ENCODE results near the gene TEX13C.
"Not testable (repeated sequence)": the region's sequence is repeated elsewhere in the genome, so short reads cannot be mapped to it uniquely, and the experiment has no call there.

Gene TEX13C
- total RNA-seq: 0 to 0.07 (median 0) reads per million in 18 experiments

- DNase-seq: no peak
Measured at GRCh38 chrX:125319646-125320521, at the start of gene TEX13C. Gene TEX13C (plus strand): TSS chrX:125319871. CDS start chrX:125320120, 249 bp downstream.

DNA sequence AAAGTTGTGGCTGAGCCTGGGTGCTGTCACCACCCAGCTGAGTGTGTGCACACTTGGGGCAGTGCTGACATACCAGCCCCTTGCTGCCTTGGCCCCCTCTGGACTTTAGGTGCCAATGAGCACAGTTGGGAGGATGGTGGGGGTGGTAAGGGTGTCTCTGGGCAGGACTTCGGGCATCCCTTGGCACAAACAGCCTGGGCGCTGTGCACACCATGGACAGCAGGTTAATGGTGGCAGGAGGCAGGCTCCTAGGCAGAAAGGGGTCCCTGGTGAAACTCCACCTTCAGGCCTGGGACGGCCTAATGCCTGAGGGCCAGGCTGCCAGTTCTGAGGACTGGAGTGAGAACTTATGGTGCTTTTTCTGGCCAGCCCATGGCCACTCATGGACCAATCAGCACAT is 32.4 kb upstream of the TEX13C start:
- no peak for DNase-seq

GRCh38 chrX:125288343-125288742 is 31.3 kb upstream of the TEX13C start:
- DNase-seq: no peak

DNA sequence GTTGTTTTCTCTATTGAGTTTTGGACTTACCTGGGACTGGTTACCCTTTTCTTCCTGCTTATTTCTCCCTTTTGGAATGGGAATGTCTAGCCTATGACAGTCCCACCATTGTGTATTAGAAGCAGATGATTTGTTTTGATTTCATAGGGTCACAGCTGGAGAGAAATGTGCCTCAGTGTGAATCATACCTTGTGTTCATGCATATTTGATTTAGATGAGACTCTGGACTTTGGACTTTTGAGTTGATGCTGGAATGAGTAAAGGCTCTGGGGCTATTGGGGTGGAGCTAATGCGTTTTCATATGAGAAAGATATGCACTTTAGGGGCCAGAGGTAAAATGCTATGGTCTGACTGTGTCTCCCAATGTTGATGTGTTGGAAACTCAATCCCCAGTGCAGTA is 30.5 kb upstream of the TEX13C start:
- no peak for DNase-seq

DNA sequence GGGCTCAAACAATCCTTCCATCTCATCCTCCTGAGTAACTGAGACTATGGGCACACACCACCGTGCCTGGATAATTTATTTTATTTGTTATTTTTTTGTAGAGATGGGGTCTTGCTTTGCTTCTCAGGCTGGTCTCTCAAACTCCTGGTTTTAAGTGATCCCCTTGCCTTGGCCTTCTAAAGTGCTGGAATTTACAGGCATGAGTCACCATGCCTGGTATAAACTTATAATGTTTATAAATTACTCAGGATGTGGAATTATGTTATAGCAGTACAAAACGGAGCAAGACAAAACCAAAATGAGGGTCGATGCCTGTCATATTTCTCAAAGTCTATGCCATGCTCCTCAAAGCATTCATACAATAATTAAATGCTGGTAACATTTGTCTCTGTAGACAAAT is 29.8 kb upstream of the TEX13C start:
- no peak for DNase-seq

DNA sequence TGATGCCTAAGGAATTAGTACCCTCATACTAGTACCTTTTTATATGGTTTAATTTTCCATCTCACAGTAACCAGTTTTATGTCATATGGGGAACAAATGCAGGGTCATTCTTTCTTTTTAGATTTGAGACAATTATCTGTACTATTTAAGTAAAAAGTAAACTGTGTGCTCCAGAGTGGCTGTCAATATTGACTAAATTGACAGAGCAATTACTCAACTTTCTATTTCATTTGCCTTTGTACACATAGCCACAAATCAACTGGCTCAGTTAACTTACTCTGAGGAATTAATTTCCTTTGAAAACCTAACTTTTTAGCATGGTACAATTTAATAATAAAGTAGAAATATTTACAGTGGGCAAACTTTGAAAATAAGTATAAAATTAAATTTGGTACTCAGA is 28.5 kb upstream of the TEX13C start:
- no peak for DNase-seq

DNA sequence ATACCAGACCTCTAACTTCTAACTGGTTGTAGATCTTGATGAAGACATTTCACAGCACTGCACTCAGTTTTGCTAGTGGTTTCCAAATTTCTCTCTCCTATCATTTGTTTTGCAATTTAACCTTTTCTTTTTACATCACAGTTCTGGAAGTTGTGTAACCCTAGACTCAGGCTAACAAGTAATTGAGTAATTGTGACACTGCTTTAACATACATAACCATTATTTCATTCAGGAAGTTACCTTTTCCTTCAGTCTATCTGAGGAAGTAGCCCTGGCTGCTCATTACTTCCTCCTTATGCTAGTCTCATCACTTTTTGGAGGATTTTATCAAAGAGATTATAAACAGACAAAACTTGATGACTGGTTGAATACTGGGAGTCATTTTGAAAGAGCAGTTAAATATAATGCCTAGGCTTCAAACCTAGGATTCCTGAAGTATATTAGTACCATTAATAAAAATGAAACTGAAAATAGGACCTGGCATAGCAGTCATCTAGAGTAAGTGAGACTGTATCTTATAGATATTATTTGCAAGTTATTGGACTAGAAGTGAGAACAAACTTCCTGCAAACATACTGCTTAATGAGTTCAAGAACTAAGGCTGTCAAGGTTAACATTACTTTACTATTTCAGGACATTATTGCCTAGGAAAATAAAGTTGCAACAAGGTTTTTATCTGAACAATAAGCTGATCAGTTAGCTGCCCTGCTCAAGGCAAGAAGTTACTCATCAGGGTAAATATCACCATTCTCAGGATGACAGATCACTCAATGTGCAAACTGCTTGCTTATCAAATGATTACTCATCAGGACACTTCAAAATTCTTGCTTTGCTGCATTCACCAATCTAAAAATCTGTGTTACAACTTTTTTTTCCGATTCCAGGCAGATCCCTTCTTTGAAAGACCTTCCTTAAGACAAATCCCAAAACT is 25.6 kb upstream of the TEX13C start:
- DNase-seq: no peak

DNA sequence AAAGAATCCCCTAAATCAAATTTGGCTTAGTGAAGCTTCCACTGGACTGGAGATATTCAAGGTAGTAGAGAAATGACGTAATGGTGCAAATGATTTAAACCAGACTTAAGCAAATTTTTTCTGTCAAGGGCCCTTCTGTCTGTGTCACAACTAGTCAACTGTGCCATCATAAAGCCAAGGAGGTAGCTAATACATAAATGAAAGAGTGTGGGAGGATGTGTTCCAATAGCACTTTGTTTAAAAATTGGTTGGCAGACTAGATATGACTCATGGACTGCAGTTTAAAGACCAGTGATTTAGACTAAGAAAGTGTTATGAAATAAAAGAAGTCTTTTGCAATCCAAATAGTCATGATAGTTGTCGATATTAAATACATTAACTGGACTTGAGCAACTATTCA is 24.3 kb upstream of the TEX13C start:
- DNase-seq: no peak

DNA sequence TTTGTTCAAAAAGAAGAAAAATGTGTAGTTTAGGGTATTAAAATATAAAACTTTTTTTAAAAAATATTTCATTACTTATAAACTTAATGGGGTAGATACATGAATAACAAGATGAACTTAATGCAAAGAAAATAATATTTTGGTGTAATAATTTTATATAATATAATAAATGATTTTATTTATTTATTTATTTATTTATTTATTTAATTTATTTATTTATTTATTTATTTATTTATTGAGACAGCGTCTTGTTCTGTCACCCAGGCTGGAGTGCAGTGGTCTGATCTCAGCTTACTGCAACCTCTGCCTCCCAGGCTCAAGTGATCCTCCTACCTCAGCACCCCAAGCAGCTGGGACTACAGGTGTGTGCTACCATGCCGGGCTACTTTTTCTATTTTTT is 20.8 kb upstream of the TEX13C start:
- DNase-seq: no peak

- DNase-seq: no peak
Measured at GRCh38 chrX:125306335-125306866, 13.3 kb upstream of the TEX13C start.

DNA sequence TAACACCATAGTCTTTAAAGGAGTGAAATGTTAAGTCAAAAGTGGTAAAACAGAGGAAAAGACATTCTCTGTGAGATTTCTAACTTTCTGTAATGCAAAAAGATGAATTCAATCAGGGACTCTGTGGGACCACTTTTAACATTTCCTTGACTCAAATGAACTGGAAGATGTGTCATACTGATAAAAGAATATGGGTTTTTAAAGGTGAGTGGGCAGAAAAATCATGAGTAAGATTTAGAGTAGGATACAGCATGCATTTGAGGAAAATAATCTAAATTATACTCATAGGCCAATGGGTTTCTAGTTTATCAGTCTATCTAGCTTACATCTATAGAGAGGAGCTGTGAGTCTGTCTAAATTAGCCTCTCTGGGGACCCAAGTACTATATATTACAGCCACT is 11.0 kb upstream of the TEX13C start:
- DNase-seq: no peak

DNA sequence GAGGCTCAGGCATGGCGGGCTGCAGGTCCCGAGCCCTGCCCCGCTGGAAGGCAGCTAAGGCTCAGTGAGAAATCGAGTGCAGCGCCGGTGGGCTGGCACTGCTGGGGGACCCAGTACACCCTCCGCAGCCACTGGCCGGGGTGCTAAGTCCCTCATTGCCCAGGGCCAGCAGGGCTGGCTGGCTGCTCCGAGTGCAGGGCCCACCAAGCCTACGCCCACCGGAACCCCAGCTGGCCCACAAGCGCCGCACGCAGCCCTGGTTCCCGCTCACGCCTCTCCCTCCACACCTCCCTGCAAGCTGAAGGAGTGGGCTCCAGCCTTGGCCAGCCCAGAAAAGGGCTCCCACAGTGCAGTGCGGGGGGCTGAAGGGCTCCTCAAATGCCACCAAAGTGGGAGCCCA is 505 bp upstream of the TEX13C start:
- not testable (repeated sequence) for DNase-seq

GRCh38 chrX:125322431-125322830 is 2.8 kb downstream of the TEX13C start:
- DNase-seq: no peak

DNA sequence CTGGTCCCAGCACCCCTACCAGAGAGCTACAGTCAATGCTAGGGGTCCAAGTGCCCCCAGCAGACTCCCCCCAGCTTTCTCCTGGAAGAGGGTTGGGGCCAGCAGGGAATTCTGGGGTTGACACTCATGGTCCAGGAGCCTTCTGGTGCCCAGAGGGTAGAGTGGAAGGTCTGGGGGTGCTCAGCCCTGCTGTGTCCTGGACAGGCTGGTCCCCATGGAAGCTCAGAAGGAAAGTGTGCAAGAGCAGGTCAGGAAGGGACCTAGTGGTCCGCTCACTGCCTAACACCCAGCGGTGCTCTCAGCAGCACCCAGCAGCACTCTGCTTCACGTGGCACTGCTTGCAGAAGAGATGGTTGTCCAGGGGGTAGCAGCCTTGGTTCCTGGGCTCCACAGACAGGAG is 6.9 kb downstream of the TEX13C start:
- DNase-seq: no peak

GRCh38 chrX:125327891-125328290 is 8.2 kb downstream of the TEX13C start:
- no peak for DNase-seq

DNA sequence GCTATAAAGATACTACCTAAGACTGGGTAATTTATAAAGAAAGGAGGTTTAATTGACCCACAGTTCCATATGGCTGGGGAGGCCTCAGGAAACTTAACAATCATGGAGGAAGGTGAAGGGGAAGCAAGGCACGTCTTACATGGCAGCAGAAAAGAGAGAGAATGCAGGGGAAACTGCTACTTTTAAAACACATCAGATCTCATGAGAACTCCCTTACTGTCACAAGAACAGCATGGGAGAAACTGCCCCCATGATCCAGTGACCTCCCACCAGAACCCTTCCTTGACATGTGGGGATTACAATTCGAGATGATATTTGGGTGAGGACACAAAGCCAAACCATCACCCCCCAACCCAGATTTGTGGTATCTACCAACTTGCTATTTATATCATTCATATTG is 13.9 kb downstream of the TEX13C start:
- DNase-seq: no peak

GRCh38 chrX:125340490-125340889 is 20.8 kb downstream of the TEX13C start:
- DNase-seq: no peak

DNA sequence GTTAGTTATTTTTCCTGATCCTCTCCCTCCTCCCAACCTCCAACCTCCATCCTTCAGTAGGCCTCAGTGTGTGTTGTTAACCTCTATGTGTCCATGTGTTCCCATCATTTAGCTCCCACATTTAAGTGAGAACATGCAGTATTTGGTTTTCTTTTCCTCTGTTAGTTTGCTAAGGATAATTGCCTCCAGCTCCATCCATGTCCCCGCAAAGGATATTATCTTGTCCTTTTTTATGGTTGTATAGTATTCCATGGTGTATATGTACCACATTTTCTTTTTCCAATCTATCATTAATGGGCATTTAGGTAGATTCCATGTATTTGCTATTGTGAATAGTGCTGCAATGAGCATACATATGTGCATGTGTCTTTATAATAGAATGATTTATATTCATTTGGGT is 54.5 kb downstream of the TEX13C start:
- DNase-seq: no peak
